GM21526 (cell line): ENCODE data around the gene DNAL1.

ENCODE experiments used
- ATAC-seq: cut with Tn5 transposase; IDR thresholded peaks from one replicate; pipeline ENCODE4 v1.9.1; 2021; ENCODE audit warnings: moderate library complexity; ENCODE audit not compliant: unreplicated experiment, low FRiP score

DNAL1 gene

DNA sequence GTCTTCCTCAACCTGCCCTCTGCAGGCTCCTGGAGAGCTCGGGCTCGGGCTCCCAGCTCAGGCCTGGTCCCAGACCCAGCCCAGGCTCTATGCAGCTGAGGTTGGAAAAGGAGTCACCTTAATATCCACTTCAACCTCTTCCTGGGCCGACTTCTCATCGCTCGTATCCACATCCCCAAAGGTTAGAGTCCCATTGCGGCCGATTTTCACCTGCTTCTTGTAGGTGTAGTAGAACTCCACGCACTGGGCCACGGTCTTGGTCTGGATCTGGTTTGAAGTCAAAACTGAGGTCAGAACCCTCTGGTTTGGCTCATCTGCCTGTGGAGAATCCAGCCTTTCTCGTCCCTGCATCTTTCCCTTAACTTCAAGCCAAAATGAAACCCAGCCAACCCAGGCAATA is 77.8 kb downstream of the DNAL1 start:
- no peak for ATAC-seq

DNA sequence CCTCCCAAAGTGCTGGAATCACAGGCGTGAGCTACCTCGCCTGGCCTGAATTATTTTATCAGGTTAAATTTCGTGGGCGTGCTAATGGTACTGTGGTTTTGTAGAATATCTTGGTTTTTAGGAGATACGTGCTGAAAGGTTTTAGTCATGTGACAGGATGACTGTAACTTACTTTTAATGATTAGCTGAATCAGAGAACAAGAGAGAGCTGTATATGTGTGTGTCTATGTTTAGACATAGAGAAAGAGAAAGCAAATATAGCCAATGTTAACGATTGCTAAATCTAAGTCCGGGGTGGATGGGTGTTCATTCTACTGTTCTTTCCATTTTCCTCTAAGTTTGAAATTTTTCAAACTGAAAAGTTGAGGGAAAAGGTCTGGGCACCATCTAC is 78.6 kb downstream of the DNAL1 start:
- no peak for ATAC-seq

DNA sequence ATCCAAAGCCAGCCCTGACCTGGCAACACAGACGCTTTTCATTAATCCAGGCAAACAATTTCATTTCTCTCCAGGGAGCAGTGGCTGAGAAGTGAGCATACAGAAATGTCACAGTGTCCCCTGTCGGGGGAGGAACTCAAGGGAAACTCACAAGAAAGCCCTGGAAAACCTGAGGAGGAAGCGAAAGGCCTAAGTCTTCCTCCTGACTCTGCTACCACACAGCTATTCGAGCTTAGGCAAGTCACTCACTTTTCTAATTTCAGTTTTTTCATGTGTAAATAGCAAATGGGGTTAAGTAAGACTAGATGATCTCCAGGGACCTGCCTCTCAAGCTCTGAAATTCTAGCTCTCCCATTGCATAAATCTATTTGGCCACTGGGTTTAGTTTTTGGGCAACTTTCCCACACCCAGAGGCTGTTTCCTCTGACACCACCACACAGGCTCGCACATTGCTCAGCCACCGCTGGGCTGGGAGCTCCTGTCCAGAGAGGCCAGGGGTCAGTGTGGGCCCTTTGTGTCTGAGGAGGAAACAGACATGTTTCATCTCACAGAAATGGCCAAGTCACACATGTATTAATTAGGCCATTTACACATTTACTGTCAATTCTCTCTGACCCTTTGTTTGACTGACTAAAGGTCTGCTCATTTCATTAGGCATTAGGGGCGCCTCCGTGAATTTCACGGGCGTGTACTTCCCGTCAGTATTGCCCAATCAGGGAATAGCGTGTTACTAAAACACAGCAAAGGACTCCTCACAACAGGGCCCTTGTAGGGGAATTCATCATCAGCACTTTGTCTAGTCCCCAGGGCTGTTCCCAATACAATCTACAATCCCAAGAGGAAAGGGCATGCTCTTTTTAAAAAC is 79.2 kb downstream of the DNAL1 start:
- no peak for ATAC-seq

DNA sequence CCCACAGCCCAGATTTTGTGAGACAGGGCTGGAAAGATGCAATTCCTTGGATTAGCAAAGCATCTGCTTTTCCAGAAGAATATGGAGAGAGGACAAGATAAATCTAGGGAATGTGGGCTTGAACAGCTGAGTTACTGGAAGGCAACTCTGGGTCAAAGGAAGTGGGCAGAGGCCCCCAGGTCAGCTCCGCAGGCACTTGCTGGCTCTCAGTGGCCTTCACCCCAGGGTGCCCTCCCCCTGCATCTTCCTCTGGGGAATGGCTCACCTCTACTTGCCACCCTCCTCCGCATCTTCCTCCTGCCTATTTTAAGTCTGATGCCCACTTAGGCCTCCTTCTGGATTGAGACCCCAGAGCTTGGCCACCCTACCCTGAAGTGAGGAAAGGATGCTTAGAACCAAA is 79.9 kb downstream of the DNAL1 start:
- no peak for ATAC-seq

DNA sequence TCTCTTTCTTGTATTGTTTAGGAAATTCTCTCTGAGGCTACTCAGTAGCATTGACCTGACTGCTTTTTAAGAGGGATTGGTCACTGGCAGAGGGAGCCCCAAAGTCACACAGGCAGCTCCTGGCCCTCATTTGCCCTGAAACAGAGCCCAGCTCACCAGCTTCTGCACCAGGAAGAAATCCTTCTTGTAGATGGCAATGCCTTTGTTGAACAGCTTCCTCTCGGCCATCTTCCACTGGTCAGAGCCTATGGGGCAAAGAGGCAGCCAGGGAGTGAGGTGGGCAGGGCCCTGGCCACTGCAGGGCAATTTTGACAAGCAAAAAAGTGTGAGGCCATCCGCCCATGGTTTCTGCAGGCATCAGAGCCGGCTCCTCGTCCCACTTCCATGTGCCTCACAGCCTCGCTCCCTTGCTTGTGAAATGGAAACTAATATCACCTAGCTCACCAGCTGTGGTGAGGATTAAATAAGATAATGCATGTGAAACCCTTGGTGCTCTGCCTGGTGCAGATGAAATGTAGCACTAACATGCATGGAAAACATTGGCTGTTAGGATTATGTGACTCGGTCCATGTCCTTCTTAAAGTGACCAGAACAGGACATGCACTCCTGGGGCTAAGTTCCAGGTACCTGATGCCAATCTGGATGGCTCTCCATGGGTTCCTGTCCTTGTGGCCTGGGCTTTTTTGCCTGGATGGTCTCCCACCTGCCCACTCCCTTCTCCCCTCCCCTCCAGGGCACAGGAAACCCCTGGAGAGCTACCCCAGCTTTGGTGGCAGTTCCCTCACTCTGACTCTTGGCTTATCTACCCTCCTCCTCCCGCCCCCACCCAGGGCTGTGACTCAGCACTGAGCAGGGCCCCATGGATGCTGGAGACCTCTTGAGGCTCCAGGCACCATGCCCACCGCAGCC is 80.6 kb downstream of the DNAL1 start:
- no peak for ATAC-seq

DNA sequence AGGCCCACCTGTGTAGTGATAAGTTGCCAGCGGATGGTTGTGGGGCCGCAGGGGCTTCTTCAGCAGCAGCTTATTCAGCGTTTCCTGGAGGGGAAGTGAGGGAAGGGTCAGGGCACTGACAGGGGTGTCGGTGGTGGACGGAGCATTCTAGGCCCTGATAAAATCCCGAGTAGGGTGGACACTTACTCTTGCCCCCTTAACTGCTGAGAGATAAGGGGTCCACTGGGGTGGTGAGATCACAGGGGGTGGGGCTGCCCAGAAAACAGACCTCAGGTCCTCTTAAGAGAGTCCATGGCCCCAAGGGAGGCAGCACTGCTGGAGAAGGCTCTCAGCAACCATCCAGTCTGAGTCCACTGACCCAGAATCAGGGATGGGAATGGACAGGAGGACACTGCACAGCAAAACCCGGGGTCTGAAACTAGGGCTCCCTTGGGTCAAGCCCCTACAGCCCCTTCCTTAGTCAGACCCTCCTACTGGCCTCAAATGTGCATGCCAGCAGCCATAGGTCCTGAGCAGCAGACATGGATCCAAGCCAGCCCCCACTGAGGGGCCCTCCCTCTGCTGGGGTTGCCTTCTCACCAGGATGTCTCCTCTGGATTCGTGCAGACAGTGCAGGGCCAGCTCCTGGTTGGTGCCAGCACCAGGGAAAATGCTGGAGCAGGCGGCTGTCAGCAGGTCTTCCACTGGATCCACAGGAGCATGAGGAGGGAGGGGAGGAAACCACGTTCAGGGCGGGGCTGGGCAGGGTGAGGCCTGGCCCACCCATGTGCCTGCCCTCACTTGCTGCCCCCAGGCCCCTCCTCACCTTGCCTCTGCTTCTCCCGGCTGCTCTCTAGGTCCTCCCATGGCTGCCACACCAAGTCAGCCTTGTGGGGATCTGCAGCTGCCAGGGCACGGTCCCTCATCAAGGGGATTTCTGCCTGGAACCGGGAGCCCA is 81.5 kb downstream of the DNAL1 start:
- ATAC-seq, result no peak

DNA sequence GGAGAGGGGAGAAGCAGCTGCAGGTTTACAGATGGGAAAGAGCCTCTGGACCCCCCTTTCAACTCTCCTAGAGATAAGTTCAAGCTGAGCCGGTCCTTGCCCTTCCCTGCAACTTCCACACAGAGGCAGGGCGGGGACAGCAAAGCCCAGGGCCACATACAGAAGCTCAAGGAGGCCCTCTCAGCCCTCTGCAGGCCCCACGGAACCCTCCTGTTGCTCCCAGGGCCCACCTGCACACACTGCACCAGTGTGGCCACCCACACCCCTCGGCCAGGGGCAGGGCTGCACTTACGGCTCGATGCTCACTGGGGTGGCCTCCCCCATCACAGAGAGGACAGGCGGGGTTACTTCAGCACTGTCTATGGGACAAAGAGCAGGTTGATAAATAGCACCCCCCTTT is 82.4 kb downstream of the DNAL1 start:
- no peak for ATAC-seq

DNA sequence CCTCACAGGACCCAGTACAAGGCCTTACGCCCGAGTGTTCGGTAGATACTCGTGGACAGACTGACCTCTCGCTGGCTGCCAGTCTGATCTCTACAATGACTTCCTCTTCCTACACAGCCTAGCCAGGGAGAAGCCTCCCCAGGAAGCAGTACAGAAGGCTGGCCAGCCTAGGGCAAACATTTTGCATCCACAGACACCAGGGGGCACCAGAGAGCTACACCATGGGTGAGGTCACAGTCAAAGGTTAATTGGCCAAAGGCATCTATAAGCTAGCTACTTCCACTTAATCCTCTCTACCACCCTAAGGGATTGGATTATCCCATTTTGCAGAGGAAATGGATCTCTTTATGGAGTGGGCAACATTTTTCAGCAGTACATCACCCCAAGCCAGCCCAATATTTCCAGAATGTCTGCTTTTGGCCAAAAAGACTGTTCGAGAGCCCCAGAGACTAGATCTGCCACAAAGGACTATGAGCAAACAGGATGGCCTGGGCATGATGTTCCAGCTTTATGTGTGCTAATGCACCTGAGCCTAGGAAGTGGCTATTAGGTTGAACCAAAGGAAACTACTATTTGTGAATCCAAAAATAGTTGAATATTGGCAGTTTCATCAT is 84.0 kb downstream of the DNAL1 start:
- ATAC-seq, result no peak

DNA sequence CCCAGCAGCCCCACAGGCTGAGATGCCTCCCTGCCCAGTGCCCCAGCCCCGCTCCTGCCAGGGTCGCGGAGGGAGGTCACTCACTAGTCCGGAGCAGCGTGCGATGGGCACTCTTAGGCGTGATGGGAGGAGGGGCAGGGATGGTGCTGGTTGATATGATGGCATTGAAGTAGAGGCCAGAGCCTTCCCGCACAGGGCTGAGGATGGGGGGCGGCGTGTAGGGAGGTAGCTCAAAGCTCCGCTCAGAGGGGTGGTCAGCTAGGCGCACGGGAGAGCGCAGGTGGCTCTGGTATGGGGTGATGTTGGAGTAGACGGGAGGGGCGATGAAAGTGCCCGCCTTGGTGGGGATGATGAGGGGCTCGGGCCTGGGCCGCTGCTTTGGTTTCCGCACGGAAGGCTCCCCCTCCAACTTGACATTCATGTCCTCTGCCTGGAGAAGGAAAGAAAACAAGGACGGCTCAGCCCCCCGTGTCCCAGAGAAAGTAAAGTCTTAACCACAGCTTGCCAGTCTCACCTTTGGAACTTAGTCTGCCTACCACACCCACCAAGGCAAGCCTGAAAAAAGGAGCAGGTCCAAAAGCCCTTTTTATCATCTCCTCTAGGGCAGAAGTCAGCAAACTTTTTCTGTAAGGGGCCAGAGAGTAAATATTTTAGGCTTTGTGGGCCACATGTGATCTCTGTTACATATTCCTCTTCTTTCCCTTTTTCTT is 84.9 kb downstream of the DNAL1 start:
- no peak for ATAC-seq

DNA sequence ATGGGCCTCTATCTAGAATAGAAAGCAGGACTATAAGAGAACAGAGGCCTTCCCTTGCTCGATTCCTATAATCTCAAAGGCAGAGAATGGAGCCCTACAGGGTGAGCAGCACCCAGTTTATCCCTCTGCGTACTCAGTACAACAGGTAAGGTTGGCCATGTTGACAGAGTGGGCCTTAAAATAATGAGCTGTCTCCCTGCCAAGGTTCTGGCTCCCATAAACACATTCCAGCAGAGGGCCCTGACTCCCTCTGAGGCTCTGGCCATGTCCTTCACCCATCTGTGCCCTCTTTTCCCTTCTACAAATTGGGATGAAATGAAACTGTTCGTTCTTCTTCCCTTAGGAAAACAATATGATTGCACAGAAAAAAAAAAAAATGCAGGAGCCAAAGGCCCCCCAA is 86.3 kb downstream of the DNAL1 start:
- ATAC-seq, result no peak

DNA sequence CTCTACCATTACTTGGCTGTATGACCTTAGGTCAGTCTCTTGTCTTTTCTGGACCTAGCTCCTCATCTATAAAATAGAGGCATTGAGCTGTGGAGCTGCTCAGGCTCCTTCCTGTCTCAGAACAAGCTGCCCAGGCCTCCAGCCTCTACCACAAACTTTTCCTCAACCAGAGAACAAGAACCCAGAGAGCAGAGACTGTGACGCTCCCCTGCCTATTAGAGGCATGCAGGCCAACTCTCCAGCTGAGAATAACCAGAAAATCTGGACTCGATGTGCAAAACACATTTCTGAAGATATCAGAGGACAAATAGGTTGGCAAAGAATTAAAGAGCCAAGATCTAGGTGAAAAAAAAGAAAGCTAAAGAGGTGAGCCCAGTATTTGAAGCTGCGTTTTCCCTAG is 87.2 kb downstream of the DNAL1 start:
- ATAC-seq, result no peak

DNA sequence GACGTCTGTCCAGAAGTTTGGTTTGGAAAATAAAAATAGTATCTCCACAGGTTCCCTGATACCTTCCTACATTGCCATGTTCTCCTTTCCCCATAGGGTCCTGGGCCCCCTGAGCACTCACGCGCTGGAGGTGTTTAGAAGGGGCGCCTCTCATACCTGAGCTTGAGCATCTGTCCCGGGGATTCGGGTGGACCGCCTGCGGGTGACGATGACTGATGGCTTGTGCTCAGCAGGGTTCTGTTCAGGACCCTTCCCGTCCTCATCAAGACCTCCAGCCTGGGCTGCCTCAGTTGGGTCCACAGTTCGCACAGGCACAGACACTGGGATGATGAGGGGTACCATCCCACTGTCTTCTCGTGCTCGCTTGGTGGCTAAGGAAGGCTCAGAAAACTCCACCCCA is 92.1 kb downstream of the DNAL1 start:
- ATAC-seq, result no peak

DNA sequence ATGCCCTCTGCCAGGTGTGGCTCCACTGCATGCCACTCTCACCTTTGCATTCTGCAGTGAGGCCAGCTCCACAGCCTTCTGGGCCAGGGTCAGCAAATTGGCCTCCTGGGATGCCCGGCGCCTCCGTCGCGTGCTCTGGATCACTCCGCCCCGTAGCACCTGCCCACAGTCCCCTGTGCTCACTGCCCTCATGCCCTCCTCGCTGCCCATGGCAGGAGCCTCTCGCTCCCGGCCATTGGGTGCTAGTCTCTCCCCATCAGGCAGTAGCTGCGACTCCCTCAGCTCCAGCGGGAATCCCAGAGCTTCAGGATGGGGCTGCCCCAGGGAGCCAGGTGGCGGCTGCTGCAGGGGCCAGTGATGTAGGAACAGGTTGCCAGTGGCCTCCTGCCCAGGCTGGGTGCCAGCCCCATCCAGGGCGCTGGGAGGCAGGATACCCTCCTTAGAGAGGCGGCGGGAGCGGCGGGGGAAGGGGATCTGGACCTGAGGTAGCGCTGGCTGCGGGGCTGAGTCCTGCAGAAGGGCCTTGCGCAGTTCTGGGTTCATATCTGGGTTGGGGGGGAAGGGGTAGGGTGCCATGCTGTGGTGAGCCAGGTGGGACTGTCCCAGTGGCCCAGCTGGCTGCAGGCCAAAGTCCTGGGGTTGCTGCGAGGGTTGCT is 93.9 kb downstream of the DNAL1 start:
- ATAC-seq, result no peak

DNA sequence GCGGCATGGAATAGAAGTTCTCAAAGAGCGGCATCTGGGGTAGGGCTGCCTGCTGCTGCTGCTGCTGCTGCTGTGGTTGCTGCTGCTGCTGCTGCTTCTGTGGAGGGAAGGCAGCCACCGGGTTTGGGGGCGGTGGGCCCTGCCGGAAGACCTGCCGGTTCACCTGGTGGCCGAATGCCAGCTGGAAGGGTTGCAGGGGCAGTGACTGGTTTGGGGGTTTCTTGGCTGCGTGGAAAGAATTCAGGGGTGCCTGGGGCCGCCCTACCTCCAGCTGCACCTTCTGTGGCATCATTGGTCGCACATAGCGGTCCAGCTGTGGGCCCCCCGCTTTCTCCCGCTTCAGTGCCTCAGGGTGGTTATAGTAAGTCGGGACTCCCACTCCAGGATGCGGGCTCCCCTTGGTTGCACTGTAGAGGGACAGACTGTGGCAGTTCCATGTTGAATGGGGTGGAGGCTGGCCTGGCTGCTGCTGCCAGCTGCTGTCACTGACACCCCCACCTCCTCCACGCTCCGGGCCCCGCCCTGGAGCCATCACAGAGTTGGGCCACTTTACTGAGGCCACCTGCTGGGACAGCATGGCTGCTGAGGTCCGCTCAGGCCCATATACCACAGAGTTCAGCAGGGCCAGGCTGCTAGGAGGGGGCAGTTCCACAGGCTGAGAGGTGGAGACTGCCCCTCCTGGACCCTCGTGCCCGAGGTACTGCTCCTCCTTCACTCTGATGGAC is 94.5 kb downstream of the DNAL1 start:
- no peak for ATAC-seq

DNA sequence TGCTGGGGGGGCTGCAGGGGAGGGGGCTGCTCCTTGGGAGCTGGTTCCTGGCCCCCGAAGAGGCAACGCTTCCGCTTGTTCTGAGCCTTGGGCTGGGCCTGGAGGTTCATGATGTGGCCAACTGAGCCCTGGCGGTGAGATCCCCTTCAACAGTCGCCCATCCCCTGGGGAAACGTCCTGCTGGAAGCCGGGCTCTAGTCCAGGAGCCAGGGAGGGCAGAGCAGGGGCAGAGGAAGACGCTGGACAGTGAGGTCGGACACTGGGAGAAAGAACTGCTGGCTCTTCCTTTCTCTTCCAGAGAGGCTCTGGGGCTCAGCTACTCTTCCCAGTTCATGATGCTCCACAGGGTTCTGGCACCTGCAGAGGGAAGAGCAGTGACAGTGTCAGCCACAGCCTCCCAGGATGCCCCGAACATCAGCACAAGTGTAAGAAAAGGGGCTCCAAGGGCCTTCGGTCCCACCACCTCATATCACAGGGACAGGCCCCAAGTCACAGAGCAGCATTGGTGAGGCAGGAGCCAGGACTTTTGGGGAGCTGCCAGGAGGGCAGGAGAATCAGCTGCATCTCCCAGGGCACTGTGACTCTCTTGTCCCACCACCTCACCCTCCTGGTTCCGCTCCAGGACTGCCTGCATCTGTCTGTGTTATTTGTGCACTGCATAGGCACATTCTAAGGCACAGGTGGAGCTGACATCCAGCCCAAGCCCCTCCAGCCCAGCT is 95.3 kb downstream of the DNAL1 start:
- no peak for ATAC-seq

DNA sequence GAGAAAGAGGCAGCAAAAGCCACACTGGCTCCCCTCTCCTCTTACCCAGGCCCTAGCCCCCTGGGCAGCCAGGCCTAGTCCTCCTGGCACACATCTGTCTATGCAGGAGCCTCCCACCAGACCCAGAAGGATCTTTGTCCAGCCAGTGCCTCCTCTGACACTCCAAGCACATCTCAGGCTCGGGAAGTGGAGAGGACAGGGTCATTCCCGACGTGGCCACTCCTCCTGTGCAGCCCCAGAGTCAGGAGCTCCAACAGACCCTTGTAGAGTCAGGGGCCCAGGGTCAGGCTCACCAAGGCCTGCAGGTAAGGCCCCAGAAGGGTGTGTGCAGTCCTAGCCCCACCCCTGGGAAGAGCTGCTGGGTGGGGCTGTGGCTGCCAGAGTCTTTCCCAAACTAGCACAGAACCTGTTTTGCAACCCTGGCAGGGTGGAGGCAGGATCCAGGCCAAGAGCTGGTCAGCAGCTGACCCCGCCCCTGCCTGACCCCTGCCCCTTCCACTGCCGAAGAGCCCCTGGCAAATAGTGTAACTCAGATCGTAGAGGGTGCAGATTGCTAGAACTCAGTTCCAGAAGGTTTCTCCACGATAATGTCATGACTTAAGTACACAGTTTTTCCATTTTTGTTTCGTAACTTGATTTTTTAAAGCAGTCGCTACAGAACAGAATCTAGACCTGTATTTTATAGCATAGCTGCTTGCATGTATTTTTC is 96.0 kb downstream of the DNAL1 start:
- ATAC-seq, result no peak

DNA sequence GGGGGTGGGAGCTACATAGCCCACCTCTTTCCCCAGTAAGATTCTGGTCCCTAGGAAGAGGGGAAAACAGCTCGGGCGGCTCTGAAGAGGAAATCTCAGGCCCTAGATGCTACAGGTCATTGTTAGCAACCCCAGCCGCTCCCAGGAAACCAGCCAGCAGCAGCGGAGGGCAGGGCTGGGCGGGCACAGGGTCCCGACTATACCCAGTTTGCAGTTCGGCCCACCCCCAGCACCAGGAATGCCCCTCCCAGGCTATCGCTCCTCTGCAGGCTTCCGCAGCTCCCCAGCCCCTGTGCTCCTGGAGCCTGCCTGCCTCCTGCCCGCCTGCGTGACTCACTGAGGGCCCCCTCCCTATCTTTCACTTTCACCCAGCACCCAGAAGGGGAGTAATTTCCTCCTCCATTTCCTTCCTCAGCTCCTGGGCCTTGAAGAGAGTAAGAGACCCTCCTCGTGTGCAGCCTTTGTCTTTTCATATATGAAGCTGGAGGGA is 96.6 kb downstream of the DNAL1 start:
- peak; percentile 34 for ATAC-seq
